ENCODE results near the gene EFTUD2. TPM values are rescaled to one million over a fixed set of nuclear protein-coding genes. Genes with fewer than 3 reads are reported as not detected.

Gene EFTUD2
- total and polyA plus RNA-seq, 9 of the 15 experiments (the other 6 are each of a cell fraction or from before 2014, with no cell fraction given), result 65.8 to 362 (median 218) TPM

DNA sequence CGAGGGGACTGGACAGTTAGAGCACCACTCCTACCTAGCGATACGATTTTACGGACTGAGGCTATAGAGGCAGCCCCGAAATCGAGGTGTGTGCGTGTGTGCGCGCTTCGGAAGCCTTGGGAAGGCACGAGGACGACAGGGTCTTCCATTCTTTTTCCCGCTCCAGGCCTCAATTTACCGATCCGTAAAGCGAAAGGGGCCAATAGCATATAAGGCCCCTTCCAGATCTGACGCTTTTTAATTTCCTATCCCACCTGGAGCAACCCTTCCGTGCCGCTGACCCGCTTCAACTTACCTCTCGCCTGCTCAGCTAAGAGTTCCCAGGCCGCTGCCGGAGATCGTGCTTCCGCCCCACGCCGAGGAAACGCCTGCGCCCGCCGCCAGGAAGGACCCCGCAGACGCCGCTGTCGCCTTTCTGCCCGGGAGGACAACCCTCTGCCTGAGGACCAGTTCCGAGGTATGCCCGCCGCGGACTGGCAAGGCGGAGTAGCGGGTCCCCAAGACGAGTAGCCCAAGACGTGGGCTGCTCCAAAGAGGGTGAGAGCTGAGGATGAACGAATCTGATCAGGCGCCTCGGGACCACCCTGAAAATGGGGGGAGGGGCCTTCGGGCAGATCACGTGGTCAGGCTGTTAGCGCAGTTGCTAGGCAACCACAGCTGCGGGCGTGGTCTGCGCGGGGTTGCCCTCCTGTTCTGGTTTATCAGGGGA, at the start of gene EFTUD2 (continued):
- TF ChIP-seq, protein P1, sequence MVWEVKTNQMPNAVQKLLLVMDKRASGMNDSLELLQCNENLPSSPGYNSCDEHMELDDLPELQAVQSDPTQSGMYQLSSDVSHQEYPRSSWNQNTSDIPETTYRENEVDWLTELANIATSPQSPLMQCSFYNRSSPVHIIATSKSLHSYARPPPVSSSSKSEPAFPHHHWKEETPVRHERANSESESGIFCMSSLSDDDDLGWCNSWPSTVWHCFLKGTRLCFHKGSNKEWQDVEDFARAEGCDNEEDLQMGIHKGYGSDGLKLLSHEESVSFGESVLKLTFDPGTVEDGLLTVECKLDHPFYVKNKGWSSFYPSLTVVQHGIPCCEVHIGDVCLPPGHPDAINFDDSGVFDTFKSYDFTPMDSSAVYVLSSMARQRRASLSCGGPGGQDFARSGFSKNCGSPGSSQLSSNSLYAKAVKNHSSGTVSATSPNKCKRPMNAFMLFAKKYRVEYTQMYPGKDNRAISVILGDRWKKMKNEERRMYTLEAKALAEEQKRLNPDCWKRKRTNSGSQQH (CRISPR knock-in tag; IDR thresholded peaks at IDR 0.05), result peak; percentile 71; the same call in 1 of the 2 replicates
- TF ChIP-seq POLR2B (IDR thresholded peaks at IDR 0.05; ENCODE audit: low read depth, partially characterized antibody), result peak; percentile 83
- no peak for TF ChIP-seq DPF2 (IDR thresholded peaks at IDR 0.05)
- TF ChIP-seq E2F3 (CRISPR knock-in tag; IDR thresholded peaks at IDR 0.05), result no peak
- peak; percentile 97 for TF ChIP-seq EP400 (IDR thresholded peaks at IDR 0.05)
- TF ChIP-seq POLR2H (tag; IDR thresholded peaks at IDR 0.05; ENCODE audit: low read depth), result peak; percentile 56; the same call in 1 of the 2 replicates
- TF ChIP-seq, protein P2, sequence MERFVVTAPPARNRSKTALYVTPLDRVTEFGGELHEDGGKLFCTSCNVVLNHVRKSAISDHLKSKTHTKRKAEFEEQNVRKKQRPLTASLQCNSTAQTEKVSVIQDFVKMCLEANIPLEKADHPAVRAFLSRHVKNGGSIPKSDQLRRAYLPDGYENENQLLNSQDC (CRISPR knock-in tag; IDR thresholded peaks at IDR 0.05), result no peak; the same call in 1 of the 2 replicates
- TF ChIP-seq, protein P3, sequence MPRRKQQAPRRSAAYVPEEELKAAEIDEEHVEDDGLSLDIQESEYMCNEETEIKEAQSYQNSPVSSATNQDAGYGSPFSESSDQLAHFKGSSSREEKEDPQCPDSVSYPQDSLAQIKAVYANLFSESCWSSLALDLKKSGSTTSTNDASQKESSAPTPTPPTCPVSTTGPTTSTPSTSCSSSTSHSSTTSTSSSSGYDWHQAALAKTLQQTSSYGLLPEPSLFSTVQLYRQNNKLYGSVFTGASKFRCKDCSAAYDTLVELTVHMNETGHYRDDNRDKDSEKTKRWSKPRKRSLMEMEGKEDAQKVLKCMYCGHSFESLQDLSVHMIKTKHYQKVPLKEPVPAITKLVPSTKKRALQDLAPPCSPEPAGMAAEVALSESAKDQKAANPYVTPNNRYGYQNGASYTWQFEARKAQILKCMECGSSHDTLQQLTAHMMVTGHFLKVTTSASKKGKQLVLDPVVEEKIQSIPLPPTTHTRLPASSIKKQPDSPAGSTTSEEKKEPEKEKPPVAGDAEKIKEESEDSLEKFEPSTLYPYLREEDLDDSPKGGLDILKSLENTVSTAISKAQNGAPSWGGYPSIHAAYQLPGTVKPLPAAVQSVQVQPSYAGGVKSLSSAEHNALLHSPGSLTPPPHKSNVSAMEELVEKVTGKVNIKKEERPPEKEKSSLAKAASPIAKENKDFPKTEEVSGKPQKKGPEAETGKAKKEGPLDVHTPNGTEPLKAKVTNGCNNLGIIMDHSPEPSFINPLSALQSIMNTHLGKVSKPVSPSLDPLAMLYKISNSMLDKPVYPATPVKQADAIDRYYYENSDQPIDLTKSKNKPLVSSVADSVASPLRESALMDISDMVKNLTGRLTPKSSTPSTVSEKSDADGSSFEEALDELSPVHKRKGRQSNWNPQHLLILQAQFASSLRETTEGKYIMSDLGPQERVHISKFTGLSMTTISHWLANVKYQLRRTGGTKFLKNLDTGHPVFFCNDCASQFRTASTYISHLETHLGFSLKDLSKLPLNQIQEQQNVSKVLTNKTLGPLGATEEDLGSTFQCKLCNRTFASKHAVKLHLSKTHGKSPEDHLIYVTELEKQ (CRISPR knock-in tag; IDR thresholded peaks at IDR 0.05), result no peak
- TF ChIP-seq, protein P4, sequence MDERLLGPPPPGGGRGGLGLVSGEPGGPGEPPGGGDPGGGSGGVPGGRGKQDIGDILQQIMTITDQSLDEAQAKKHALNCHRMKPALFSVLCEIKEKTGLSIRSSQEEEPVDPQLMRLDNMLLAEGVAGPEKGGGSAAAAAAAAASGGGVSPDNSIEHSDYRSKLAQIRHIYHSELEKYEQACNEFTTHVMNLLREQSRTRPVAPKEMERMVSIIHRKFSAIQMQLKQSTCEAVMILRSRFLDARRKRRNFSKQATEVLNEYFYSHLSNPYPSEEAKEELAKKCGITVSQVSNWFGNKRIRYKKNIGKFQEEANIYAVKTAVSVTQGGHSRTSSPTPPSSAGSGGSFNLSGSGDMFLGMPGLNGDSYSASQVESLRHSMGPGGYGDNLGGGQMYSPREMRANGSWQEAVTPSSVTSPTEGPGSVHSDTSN (CRISPR knock-in tag; IDR thresholded peaks at IDR 0.05; ENCODE audit: low read depth), result no peak
- TF ChIP-seq, protein P4 (tag; conservative IDR thresholded peaks at IDR 0.05; ENCODE audit: low read depth), result no peak
- TF ChIP-seq, protein P5, sequence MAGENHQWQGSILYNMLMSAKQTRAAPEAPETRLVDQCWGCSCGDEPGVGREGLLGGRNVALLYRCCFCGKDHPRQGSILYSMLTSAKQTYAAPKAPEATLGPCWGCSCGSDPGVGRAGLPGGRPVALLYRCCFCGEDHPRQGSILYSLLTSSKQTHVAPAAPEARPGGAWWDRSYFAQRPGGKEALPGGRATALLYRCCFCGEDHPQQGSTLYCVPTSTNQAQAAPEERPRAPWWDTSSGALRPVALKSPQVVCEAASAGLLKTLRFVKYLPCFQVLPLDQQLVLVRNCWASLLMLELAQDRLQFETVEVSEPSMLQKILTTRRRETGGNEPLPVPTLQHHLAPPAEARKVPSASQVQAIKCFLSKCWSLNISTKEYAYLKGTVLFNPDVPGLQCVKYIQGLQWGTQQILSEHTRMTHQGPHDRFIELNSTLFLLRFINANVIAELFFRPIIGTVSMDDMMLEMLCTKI (IDR thresholded peaks at IDR 0.05; ENCODE audit: partially characterized antibody), result no peak
- no peak for TF ChIP-seq BCL6 (CRISPR knock-in tag; IDR thresholded peaks at IDR 0.05)
- TF ChIP-seq, protein P6, sequence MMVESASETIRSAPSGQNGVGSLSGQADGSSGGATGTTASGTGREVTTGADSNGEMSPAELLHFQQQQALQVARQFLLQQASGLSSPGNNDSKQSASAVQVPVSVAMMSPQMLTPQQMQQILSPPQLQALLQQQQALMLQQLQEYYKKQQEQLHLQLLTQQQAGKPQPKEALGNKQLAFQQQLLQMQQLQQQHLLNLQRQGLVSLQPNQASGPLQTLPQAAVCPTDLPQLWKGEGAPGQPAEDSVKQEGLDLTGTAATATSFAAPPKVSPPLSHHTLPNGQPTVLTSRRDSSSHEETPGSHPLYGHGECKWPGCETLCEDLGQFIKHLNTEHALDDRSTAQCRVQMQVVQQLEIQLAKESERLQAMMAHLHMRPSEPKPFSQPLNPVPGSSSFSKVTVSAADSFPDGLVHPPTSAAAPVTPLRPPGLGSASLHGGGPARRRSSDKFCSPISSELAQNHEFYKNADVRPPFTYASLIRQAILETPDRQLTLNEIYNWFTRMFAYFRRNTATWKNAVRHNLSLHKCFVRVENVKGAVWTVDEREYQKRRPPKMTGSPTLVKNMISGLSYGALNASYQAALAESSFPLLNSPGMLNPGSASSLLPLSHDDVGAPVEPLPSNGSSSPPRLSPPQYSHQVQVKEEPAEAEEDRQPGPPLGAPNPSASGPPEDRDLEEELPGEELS (CRISPR knock-in tag; IDR thresholded peaks at IDR 0.05; ENCODE audit: borderline replicate concordance), result no peak

Data from K562 (cell line).